Right lobe of liver (tissue), 4 donors: Measurements from ENCODE around the gene ZNF524.

Experiments used
- CTCF ChIP-seq, 4 donors: fragments of 200-600 bp in 3 of 4; fragments of 450-650 bp in 1 of 4; IDR thresholded peaks; one replicate each; pipeline versions ENCODE4 v1.5.1 to v1.8.0; 2016 to 2022; ENCODE audit warnings: antibody characterized with exemption in 4 of 4, mild to moderate bottlenecking in 2 of 4
- POLR2A ChIP-seq: fragments of 450-650 bp; IDR thresholded peaks from one replicate; pipeline ENCODE4 v1.6.1; 2017; ENCODE audit warnings: antibody characterized with exemption, mild to moderate bottlenecking
- donor health status: DM: no; HTN: no; CAD: no.
- donor health status: DM: no; HTN: no; CAD: no.
- donor health status: DM: no; HTN: yes; CAD: no.

GRCh38 chr19:55616395-55616875, 16.3 kb downstream of the ZNF524 start:
- TF ChIP-seq POLR2A = no peak
- no peak for TF ChIP-seq CTCF (IDR thresholded peaks at IDR 0.05)
